GM12878 (cell line): Measurements from ENCODE around the gene CEACAM21. TPM values are rescaled to one million over a fixed set of nuclear protein-coding genes. Genes with fewer than 3 reads are reported as not detected.

ENCODE experiments used
- ATAC-seq: fragments of 200-7000 bp; cut with Tn5 transposase; 3 replicates; pipeline ENCODE4 v1.9.1; 2020; ENCODE audit warnings: mild to moderate bottlenecking, moderate library complexity
- BruUV-seq: library from RNA; stranded (reverse); fragments of 400-500 nt; replicated peaks from 2 replicates; lab custom pipeline; 2021; lab: Mats Ljungman, UMichigan
- CTCF ChIA-PET: fragments of 300-600 bp; sonication (Branson Sonifier 250); formaldehyde crosslinking; extraction: SDS; loops from one replicate; lab custom pipeline; 2021; ENCODE audit warnings: inconsistent platforms; lab: Yijun Ruan, JAX
- POLR2A ChIA-PET: fragments of 350-600 bp; formaldehyde crosslinking; extraction: SDS; loops from one replicate; lab custom pipeline; 2021; ENCODE audit warnings: inconsistent platforms; lab: Charles Lee
- RAD21 ChIA-PET: fragments of 300-600 bp; sonication (Branson Sonifier 250); formaldehyde crosslinking; loops from one replicate; lab custom pipeline; 2023; ENCODE audit warnings: antibody characterized with exemption; ENCODE audit not compliant: unreplicated experiment; lab: Charles Lee
- SMC1A ChIA-PET: fragments of 300-600 bp; sonication (Branson Sonifier 250); formaldehyde crosslinking; loops from one replicate; lab custom pipeline; 2023; ENCODE audit not compliant: unreplicated experiment, uncharacterized antibody; lab: Charles Lee
- DNase-seq: peaks from one replicate; pipeline ENCODE4 v3.0.0-alpha.2; 2011; ENCODE audit warnings: low read depth, low spot score
- FAIRE-seq: peaks from 3 replicates; lab custom pipeline; 2011; peaks lifted over from hg19 to GRCh38; lab: Jason Lieb, UNC
- H2AFZ ChIP-seq: 2 replicates; pipeline ENCODE4 v1.6.0; 2011; ENCODE audit warnings: low read depth, low read length, control low read depth; ENCODE audit not compliant: control insufficient read depth
- H3K27ac ChIP-seq: 2 replicates; pipeline ENCODE4 v1.5.1; 2011; ENCODE audit warnings: control low read depth; ENCODE audit not compliant: control insufficient read depth, insufficient read depth
- H3K27me3 ChIP-seq, 2 experiments: replicated peaks in 1 of 2; 2 replicates each; pipeline versions ENCODE4 v1.6.0 to v1.6.1; 2011; ENCODE audit warnings: low read length in 1 of 2; ENCODE audit not compliant: control insufficient read depth in 2 of 2, insufficient read depth in 2 of 2
- H3K36me3 ChIP-seq, 2 experiments: 2 replicates each; pipeline ENCODE4 v1.5.1; 2011; ENCODE audit warnings: low read length in 1 of 2; ENCODE audit not compliant: control insufficient read depth in 2 of 2, insufficient read depth in 2 of 2
- H3K4me1 ChIP-seq: 2 replicates; pipeline ENCODE4 v1.6.1; 2011; ENCODE audit warnings: mild to moderate bottlenecking, low read length, moderate library complexity, mixed read lengths; ENCODE audit not compliant: control insufficient read depth, insufficient read depth
- H3K4me2 ChIP-seq: 2 replicates; pipeline ENCODE4 v1.6.0; 2011; ENCODE audit warnings: control low read depth; ENCODE audit not compliant: control insufficient read depth, insufficient read depth
- H3K4me3 ChIP-seq: fragments of 200-600 bp; sonication (generic); 2 replicates; pipeline ENCODE4 v1.5.1; 2016
- H3K79me2 ChIP-seq: 2 replicates; pipeline ENCODE4 v1.6.0; 2011; ENCODE audit warnings: low read length; ENCODE audit not compliant: control insufficient read depth, insufficient read depth
- H3K9ac ChIP-seq: 2 replicates; pipeline ENCODE4 v1.8.0; 2011; ENCODE audit warnings: low read length, control low read depth, mixed read lengths; ENCODE audit not compliant: control insufficient read depth, insufficient read depth
- H3K9me3 ChIP-seq: replicated peaks from 3 replicates; pipeline ENCODE4 v1.5.1; 2011; ENCODE audit warnings: mild to moderate bottlenecking, low read length; ENCODE audit not compliant: control insufficient read depth, insufficient read depth
- H4K20me1 ChIP-seq: 2 replicates; pipeline ENCODE4 v1.6.0; 2011; ENCODE audit not compliant: control insufficient read depth, insufficient read depth
- CREM ChIP-seq: IDR thresholded peaks from 2 replicates; pipeline ENCODE4 v1.6.1; 2014; ENCODE audit warnings: antibody characterized with exemption, low read depth
- EP300 ChIP-seq, 2 experiments: fragments of 150-350 bp in 1 of 2; IDR thresholded peaks; 2 replicates each; pipeline ENCODE4 v1.6.1; 2011 to 2012; ENCODE audit warnings: low read depth in 2 of 2, low read length in 2 of 2, borderline replicate concordance in 1 of 2, improper control_type of control experiment in 1 of 2, inconsistent platforms in 1 of 2; ENCODE audit not compliant: control insufficient read depth in 1 of 2
- MEF2B ChIP-seq: fragments of 450-650 bp; IDR thresholded peaks from 2 replicates; pipeline ENCODE4 v1.6.1; 2018; ENCODE audit warnings: mild to moderate bottlenecking, moderate library complexity; ENCODE audit not compliant: partially characterized antibody, poor library complexity, severe bottlenecking
- NR2C2 ChIP-seq: IDR thresholded peaks from 2 replicates; pipeline ENCODE4 v1.6.1; 2011; ENCODE audit warnings: borderline replicate concordance, low read depth; ENCODE audit not compliant: control insufficient read depth, insufficient read length
- NR2F1 ChIP-seq: fragments of 450-650 bp; conservative IDR thresholded peaks from 2 replicates; pipeline ENCODE4 v1.6.1; 2017; ENCODE audit warnings: mild to moderate bottlenecking
- POLR2AphosphoS5 ChIP-seq: IDR thresholded peaks from 2 replicates; pipeline ENCODE4 v1.6.1; 2011; ENCODE audit warnings: mild to moderate bottlenecking, low read length, inconsistent platforms
- POU2F2 ChIP-seq: IDR thresholded peaks from 3 replicates; pipeline ENCODE4 v1.6.1; 2011; ENCODE audit warnings: low read depth, mild to moderate bottlenecking, low read length, borderline replicate concordance
- SMAD1 ChIP-seq: fragments of 450-650 bp; IDR thresholded peaks from 2 replicates; pipeline ENCODE4 v1.6.1; 2018; ENCODE audit warnings: mild to moderate bottlenecking, low read depth; ENCODE audit not compliant: partially characterized antibody
- WGBS: methylation state at CpG from one replicate; pipeline ENCODE4 v1.1.6; 2016; ENCODE audit warnings: low lambda C conversion rate; ENCODE audit not compliant: insufficient replicate concordance, insufficient coverage; ENCODE audit errors: missing lambda C conversion rate; 5-methylcytosine and 5-hydroxymethylcytosine counted together
- in situ Hi-C: fragments of 300-500 bp; cut with MboI; formaldehyde crosslinking; loops from 9 replicates; pipeline ENCODE4 v1.14.3; 2018; ENCODE audit warnings: mixed read lengths
- intact Hi-C: fragments of 100-400 bp; cut with micrococcal nuclease; formaldehyde crosslinking; loops from one replicate; pipeline ENCODE4 v1.14.2; 2022; ENCODE audit not compliant: unreplicated experiment
- polyA plus RNA-seq, 11 experiments: library from polyadenylated mRNA; depleted of rRNA in 4 of 11; unstranded in 6 of 11; stranded (reverse) in 5 of 11; fragments of >200 nt; fragmentation: Nextera tagmentation in 4 of 11; fragmentation: Illumina TruSeq in 1 of 11; extraction: Ambion mirVana in 4 of 11; extraction: Trizol in 1 of 11; gene quantifications; 1 replicate in 1 of 11; 2 replicates in 10 of 11; pipeline versions ENCODE4 v1.2.1 to v1.2.3, GENCODE V29; 2011 to 2016; ENCODE audit warnings: inconsistent platforms in 2 of 11, missing spikeins in 2 of 11, low read depth in 1 of 11
- total RNA-seq, 4 experiments: library from RNA; depleted of rRNA in 3 of 4; stranded (reverse); fragments of >200 nt in 3 of 4; fragmentation: Illumina TruSeq in 1 of 4; extraction: Trizol in 1 of 4; gene quantifications; 2 replicates each; pipeline versions ENCODE4 v1.2.1 to v1.2.3, GENCODE V29; 2013 to 2021
- TF ChIP-seq, protein P1 (sequence below): fragments of 150-350 bp; IDR thresholded peaks from 2 replicates; pipeline ENCODE4 v1.6.1; 2016; ENCODE audit warnings: low read depth, low read length
- TF ChIP-seq, protein P2 (sequence below): IDR thresholded peaks from 2 replicates; pipeline ENCODE4 v1.6.1; 2012; ENCODE audit warnings: low read length, inconsistent platforms
- TF ChIP-seq, protein P3 (sequence below): fragments of 450-650 bp; IDR thresholded peaks from 2 replicates; pipeline ENCODE4 v1.6.1; 2016; ENCODE audit warnings: mild to moderate bottlenecking
- TF ChIP-seq, protein P4 (sequence below): fragments of 450-650 bp; IDR thresholded peaks from 2 replicates; pipeline ENCODE4 v1.6.1; 2017; ENCODE audit warnings: mild to moderate bottlenecking, moderate library complexity

The CEACAM21 gene
- total and polyA plus RNA-seq, 10 of the 15 experiments (the other 5 are each of a cell fraction or from before 2014, with no cell fraction given) = 0.87 to 13.6 (median 8.1) TPM

- no peaks in the 10 kb centered on the region for H3K36me3 ChIP-seq
- no peaks in the 10 kb centered on the region for H3K79me2 ChIP-seq
- no peak for DNase-seq
- SMC1A ChIA-PET = interaction anchor here (0.6 kb wide), 1 partner anchor 431 kb away, joined by 3 read pairs; no protein-coding TSS in a partner anchor
- H3K9ac ChIP-seq = no peak overlapping the region
- no peak overlapping the region for H2AFZ ChIP-seq
- H3K4me1 ChIP-seq = no peaks in the 10 kb centered on the region
- H3K27me3 ChIP-seq = peaks cover under 1 to 3% of the 10 kb centered on the region in 2 experiments; a peak in 3 of 4 replicates
- in situ Hi-C loops (no loop called here), intact Hi-C loops (no loop called here)
- POLR2A ChIA-PET = no interaction called here
- no peaks in the 10 kb centered on the region for H3K9me3 ChIP-seq
- no peak overlapping the region for H3K4me3 ChIP-seq
- WGBS = 23% methylated on average over 6 of the region's 6 CpGs
- no peak for ATAC-seq
- no peak for FAIRE-seq
- H4K20me1 ChIP-seq = no peaks in the 10 kb centered on the region
- H3K4me2 ChIP-seq = no peak overlapping the region
- H3K27ac ChIP-seq = no peak overlapping the region
- CTCF ChIA-PET = interaction anchor here (0.6 to 2.3 kb wide), 8 partner anchors 12 to 267 kb away, joined by 3 to 14 read pairs (median 4); no protein-coding TSS in a partner anchor
- no TSS peak for BruUV-seq
- RAD21 ChIA-PET = interaction anchor here (1.0 to 2.8 kb wide), 2 partner anchors 150 kb away, joined by 4 to 11 read pairs; no protein-coding TSS in a partner anchor
- TF ChIP-seq SMAD1 (no peak), POLR2AphosphoS5 (no peak), MEF2B (no peak), POU2F2 (no peak), EP300 (IDR thresholded peaks at IDR 0.05; ENCODE audit: borderline replicate concordance in 1 of 2, control insufficient read depth in 1 of 2, low read depth in 2 of 2, low read length in 2 of 2) (no peak), NR2C2 (no peak), NR2F1 (no peak), CREM (no peak)
- TF ChIP-seq, protein P1, sequence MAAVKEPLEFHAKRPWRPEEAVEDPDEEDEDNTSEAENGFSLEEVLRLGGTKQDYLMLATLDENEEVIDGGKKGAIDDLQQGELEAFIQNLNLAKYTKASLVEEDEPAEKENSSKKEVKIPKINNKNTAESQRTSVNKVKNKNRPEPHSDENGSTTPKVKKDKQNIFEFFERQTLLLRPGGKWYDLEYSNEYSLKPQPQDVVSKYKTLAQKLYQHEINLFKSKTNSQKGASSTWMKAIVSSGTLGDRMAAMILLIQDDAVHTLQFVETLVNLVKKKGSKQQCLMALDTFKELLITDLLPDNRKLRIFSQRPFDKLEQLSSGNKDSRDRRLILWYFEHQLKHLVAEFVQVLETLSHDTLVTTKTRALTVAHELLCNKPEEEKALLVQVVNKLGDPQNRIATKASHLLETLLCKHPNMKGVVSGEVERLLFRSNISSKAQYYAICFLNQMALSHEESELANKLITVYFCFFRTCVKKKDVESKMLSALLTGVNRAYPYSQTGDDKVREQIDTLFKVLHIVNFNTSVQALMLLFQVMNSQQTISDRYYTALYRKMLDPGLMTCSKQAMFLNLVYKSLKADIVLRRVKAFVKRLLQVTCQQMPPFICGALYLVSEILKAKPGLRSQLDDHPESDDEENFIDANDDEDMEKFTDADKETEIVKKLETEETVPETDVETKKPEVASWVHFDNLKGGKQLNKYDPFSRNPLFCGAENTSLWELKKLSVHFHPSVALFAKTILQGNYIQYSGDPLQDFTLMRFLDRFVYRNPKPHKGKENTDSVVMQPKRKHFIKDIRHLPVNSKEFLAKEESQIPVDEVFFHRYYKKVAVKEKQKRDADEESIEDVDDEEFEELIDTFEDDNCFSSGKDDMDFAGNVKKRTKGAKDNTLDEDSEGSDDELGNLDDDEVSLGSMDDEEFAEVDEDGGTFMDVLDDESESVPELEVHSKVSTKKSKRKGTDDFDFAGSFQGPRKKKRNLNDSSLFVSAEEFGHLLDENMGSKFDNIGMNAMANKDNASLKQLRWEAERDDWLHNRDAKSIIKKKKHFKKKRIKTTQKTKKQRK = no peak
- TF ChIP-seq, protein P2, sequence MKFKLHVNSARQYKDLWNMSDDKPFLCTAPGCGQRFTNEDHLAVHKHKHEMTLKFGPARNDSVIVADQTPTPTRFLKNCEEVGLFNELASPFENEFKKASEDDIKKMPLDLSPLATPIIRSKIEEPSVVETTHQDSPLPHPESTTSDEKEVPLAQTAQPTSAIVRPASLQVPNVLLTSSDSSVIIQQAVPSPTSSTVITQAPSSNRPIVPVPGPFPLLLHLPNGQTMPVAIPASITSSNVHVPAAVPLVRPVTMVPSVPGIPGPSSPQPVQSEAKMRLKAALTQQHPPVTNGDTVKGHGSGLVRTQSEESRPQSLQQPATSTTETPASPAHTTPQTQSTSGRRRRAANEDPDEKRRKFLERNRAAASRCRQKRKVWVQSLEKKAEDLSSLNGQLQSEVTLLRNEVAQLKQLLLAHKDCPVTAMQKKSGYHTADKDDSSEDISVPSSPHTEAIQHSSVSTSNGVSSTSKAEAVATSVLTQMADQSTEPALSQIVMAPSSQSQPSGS = no peak
- TF ChIP-seq, protein P3, sequence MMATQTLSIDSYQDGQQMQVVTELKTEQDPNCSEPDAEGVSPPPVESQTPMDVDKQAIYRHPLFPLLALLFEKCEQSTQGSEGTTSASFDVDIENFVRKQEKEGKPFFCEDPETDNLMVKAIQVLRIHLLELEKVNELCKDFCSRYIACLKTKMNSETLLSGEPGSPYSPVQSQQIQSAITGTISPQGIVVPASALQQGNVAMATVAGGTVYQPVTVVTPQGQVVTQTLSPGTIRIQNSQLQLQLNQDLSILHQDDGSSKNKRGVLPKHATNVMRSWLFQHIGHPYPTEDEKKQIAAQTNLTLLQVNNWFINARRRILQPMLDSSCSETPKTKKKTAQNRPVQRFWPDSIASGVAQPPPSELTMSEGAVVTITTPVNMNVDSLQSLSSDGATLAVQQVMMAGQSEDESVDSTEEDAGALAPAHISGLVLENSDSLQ = no peak
- TF ChIP-seq, protein P4, sequence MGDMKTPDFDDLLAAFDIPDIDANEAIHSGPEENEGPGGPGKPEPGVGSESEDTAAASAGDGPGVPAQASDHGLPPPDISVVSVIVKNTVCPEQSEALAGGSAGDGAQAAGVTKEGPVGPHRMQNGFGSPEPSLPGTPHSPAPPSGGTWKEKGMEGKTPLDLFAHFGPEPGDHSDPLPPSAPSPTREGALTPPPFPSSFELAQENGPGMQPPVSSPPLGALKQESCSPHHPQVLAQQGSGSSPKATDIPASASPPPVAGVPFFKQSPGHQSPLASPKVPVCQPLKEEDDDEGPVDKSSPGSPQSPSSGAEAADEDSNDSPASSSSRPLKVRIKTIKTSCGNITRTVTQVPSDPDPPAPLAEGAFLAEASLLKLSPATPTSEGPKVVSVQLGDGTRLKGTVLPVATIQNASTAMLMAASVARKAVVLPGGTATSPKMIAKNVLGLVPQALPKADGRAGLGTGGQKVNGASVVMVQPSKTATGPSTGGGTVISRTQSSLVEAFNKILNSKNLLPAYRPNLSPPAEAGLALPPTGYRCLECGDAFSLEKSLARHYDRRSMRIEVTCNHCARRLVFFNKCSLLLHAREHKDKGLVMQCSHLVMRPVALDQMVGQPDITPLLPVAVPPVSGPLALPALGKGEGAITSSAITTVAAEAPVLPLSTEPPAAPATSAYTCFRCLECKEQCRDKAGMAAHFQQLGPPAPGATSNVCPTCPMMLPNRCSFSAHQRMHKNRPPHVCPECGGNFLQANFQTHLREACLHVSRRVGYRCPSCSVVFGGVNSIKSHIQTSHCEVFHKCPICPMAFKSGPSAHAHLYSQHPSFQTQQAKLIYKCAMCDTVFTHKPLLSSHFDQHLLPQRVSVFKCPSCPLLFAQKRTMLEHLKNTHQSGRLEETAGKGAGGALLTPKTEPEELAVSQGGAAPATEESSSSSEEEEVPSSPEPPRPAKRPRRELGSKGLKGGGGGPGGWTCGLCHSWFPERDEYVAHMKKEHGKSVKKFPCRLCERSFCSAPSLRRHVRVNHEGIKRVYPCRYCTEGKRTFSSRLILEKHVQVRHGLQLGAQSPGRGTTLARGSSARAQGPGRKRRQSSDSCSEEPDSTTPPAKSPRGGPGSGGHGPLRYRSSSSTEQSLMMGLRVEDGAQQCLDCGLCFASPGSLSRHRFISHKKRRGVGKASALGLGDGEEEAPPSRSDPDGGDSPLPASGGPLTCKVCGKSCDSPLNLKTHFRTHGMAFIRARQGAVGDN = no peak
These were observed 23.4 kb downstream of the CEACAM21 start for GRCh38 chr19:41599175-41599966.
